ENCODE results near the gene ZFAND4. TPM values are rescaled to one million over a fixed set of nuclear protein-coding genes. Genes with fewer than 3 reads are reported as not detected.

Gene ZFAND4
- total and polyA plus RNA-seq, 2 donors (not counting 3 experiments of a cell fraction or from before 2014, with no cell fraction given) = 1.5 to 7.8 TPM

DNA sequence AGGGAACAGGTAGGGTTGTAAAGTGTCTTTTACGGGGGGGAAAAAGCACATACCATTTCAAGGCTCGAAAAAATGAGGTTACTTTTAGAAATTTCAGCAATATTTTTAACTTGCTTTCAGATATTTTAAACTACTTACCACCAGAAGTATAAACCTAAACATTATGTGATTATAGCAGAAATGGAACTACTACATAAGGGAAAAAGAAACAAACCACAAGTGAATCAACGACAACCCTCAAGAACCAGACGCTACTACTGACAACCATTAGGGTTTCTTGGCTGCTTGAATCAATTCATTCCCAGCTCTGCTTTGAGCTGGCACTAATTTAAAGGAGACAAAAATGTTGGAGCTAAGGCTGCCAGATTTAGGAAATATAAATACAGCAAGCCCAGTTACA lies 80.1 kb downstream of the ZFAND4 start:
- Histone ChIP-seq H4K20me1 (replicated peaks; ENCODE audit: control insufficient read depth, extremely low read depth, insufficient read depth, low read length) (peaks cover 2% of the 10 kb centered on the region), H3K79me2 (ENCODE audit: control insufficient read depth, insufficient read depth, low read length) (no peaks in the 10 kb centered on the region), H3K4me1 (ENCODE audit: control insufficient read depth, extremely low read depth, insufficient read depth, low read length) (peaks cover 11% of the 10 kb centered on the region), H3K4me3 (replicated peaks in 1 of 3; ENCODE audit: insufficient read depth in 1 of 3, low read depth in 1 of 3, low read length in 3 of 3) (no peak overlapping the region), H3K4me2 (ENCODE audit: insufficient read depth, low read length) (no peak overlapping the region), H3K27me3 (ENCODE audit: control insufficient read depth in 2 of 2, insufficient read depth in 2 of 2, low read length in 2 of 2) (peaks cover 0 to 3% of the 10 kb centered on the region in 2 experiments), H3K9ac (replicated peaks; ENCODE audit: extremely low read depth, insufficient read depth, low read length) (no peak overlapping the region), H3K9me3 (replicated peaks; ENCODE audit: control insufficient read depth, insufficient read depth, low read length) (no peaks in the 10 kb centered on the region), H3K36me3 (ENCODE audit: control insufficient read depth in 2 of 2, extremely low read depth in 1 of 2, insufficient read depth in 2 of 2, low read length in 2 of 2) (no peaks in the 10 kb centered on the region), H3K9me1 (replicated peaks; ENCODE audit: control insufficient read depth, extremely low read depth, insufficient read depth, low read length) (no peaks in the 10 kb centered on the region), H3K27ac (ENCODE audit: insufficient read depth, low read depth, low read length) (no peak overlapping the region), H2AFZ (ENCODE audit: low read depth, low read length) (no peak overlapping the region)
- dilution Hi-C loops (cut with MboI; ENCODE audit: extremely low pct_ligation_motif_present, low sequenced_read_pairs) (no loop called here), intact Hi-C loops (cut with micrococcal nuclease) (loop anchor here (10.0 kb wide), 1 partner anchor 588 kb away; the partner anchor contains the start of gene ZNF22)
- ChIA-PET CTCF (interaction anchor here (3.3 kb wide), 1 partner anchor 127 kb away, joined by 15 read pairs; no protein-coding TSS in a partner anchor), POLR2A (no interaction called here)
- DNase-seq (ENCODE audit: low read depth, low spot score) = no peak
- BruUV-seq (replicated peaks) = no TSS peak
- no peak for FAIRE-seq
- TF ChIP-seq POLR2A (IDR thresholded peaks at IDR 0.05; ENCODE audit: low read depth, low read length) (no peak), MYC (IDR thresholded peaks at IDR 0.05; ENCODE audit: low read depth, low read length) (no peak), GATA2 (IDR thresholded peaks at IDR 0.05; ENCODE audit: insufficient read depth, insufficient read length, low read depth, low read length) (no peak), EZH2 (IDR thresholded peaks at IDR 0.05; ENCODE audit: borderline replicate concordance, low read depth, low read length, severe bottlenecking) (no peak), JUN (IDR thresholded peaks at IDR 0.05; ENCODE audit: borderline replicate concordance, insufficient read depth, insufficient read length, low read depth) (no peak), FOS (IDR thresholded peaks at IDR 0.05; ENCODE audit: borderline replicate concordance, insufficient read depth, low read length) (no peak), POLR2AphosphoS5 (IDR thresholded peaks at IDR 0.05; ENCODE audit: insufficient read depth, low read depth, low read length) (no peak)
- TF ChIP-seq, protein P1, sequence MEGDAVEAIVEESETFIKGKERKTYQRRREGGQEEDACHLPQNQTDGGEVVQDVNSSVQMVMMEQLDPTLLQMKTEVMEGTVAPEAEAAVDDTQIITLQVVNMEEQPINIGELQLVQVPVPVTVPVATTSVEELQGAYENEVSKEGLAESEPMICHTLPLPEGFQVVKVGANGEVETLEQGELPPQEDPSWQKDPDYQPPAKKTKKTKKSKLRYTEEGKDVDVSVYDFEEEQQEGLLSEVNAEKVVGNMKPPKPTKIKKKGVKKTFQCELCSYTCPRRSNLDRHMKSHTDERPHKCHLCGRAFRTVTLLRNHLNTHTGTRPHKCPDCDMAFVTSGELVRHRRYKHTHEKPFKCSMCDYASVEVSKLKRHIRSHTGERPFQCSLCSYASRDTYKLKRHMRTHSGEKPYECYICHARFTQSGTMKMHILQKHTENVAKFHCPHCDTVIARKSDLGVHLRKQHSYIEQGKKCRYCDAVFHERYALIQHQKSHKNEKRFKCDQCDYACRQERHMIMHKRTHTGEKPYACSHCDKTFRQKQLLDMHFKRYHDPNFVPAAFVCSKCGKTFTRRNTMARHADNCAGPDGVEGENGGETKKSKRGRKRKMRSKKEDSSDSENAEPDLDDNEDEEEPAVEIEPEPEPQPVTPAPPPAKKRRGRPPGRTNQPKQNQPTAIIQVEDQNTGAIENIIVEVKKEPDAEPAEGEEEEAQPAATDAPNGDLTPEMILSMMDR (IDR thresholded peaks at IDR 0.05; ENCODE audit: extremely low read depth in 1 of 2, insufficient read depth in 1 of 2, low read depth in 1 of 2, low read length in 2 of 2) = no peak
- TF ChIP-seq, protein P2, sequence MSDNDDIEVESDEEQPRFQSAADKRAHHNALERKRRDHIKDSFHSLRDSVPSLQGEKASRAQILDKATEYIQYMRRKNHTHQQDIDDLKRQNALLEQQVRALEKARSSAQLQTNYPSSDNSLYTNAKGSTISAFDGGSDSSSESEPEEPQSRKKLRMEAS (IDR thresholded peaks at IDR 0.05; ENCODE audit: insufficient read depth, insufficient read length) = no peak
